GM04503 (cell line): Measurements from ENCODE around the gene FEV.

Source experiments
- DNase-seq: peaks from one replicate; pipeline ENCODE4 v3.0.0-alpha.2; 2012; ENCODE audit warnings: low read depth

Gene FEV

DNA sequence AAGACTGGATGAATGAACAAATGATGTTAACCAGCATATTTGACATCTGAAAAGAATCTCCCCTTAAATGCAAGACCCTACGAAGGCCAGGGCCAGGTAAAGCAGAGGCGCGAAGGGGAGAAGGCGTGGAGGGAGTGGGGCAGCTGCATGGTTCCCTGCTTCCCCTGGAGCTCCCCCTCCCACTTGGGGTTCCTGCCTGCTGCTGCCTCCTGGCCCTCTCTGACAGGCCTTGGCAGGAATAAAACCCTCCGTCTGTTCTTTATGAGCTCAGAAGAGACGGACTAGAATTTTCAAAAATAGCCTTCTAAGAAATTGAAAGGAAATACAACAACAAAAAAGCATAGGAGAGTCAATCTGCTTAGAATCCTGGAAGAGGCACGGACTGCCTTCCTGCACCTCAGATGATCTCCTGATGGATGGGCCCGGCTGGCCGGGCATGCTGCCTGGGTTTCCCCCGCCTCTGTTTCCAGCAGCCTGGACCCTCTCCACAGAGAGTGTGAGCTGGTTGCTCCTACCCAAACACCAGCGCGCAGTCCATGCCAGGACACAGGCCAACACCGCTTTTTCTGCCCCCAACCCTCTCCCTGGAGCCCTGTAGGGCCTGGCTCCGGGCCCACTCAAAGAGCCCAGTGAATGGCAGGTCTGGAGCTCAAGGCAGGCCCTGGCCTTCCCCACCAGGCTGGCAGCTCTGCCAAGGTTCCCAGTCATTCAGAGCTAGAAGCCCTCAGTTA, 32.4 kb upstream of the FEV start:
- no peak for DNase-seq

DNA sequence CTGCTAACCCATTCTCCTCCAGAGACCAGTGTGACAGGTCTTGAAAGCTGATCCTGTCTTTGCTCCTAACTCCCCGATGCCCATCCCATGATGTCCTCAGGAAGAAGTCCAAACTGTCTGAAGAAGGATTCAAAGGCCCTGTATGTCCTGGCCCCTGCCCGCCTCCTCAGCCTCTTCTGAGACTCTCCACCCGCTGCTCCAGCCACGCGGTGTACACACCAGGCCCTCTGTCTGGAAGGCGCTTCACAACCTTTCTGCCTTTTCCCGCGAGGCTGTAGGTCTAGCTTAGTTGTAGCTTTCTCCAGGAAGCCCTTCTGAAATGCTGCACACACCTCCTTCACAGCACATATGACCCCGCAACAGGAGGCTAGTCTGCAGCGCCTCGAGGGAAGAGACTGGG, 31.7 kb upstream of the FEV start:
- no peak for DNase-seq

DNA sequence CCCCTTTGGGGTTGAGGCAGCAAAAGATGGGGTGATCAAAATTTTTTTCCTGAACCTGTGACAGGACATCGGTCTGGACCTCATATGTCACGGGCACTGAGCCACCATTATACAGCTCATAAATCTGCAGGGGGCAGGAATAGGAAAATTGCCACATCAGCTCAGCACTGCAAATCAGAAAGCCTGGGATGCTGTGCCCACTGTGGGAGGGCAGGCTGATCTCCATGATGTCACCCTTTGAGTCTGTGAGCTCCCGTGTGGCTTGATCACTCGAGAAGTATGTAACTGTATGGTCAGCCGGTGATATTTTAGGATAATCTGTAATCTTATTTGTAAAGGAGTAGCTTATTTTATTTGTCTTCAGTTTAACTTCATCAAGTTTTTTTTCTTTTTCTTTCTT, 25.9 kb upstream of the FEV start:
- DNase-seq = no peak

DNA sequence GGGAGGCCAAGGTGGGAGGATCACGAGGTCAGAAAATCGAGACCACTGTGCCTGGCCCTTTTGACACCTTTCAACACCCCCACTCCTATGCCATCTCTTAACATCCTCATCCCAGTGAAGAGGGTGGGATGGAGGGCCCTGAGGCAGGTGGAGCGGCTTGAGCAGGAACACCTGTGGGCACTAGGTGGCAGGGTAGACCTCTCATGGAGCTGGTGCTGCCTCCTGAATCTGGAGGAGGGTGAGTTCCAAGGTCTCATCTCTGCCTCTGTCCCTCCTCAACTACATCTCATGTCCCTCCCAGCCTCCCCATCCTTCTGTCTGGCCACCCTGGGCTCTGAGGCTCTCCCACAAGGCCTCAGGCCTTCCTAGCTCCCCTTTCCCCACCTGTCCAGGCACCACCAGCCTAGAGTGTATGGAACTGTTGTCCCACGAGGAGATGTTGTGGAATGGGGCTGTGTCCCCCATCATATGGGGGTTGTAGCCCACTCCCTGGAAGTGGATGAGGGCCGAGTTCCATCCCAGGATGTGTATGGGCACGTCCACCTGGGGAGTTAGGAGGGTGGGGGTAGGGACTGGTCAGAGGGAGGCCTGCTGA, 25.3 kb upstream of the FEV start:
- no peak for DNase-seq

DNA sequence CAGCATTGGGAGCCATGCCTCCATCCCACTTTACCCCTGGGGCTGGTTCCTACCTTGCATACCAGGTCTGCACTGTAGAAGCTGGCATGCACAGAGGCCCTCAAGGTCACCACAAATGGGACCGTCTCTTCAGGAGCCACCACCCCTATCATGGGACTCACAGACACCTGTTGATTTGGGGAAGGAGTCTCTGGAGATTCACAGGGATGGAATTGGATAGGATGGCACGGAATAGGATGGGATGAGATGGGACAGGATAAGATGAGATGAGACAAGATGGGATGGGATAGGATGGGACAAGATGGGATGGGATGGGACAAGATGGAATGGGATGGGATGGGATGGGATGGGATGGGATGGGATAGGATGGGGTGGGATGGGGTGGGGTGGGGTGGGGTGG, 24.3 kb upstream of the FEV start:
- DNase-seq = no peak

DNA sequence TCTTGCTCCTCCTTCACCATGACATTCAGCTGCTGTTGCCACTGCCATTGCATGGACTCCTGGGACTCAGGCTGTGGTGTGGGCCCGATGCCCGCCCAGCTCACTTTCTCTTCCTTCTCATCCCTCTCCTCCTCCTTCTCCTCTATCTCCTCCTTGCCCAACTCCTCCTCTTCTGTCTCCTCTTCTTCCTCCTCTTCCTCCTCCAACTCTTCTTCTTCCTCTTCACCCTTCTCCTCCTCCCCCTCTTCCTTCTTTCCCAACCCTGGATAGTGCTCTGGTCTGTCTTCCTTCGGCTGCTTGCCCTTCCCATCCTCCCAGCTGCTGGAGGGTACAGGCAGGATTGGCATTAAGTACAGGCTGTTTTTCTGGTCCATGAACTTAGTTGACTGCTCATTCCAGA, 19.0 kb upstream of the FEV start:
- no peak for DNase-seq

DNA sequence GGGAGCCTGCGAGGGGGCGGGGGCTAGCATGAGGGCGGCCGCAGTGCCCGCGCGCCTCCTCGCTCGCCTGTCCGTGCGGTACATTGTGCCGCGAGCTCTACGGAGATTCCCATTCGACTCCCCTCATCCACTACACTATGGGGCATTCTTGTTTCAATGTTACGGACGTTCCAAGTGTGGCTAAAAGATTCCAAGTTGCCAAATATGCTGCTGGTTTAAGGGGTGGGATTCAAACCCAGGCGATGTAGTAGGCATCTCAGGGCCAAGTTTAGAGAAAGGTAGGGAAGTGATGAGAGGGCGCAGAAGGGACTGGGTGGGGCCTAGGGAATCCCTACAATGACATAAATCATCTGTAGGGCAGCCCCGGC, 18.3 kb upstream of the FEV start:
- DNase-seq = no peak

DNA sequence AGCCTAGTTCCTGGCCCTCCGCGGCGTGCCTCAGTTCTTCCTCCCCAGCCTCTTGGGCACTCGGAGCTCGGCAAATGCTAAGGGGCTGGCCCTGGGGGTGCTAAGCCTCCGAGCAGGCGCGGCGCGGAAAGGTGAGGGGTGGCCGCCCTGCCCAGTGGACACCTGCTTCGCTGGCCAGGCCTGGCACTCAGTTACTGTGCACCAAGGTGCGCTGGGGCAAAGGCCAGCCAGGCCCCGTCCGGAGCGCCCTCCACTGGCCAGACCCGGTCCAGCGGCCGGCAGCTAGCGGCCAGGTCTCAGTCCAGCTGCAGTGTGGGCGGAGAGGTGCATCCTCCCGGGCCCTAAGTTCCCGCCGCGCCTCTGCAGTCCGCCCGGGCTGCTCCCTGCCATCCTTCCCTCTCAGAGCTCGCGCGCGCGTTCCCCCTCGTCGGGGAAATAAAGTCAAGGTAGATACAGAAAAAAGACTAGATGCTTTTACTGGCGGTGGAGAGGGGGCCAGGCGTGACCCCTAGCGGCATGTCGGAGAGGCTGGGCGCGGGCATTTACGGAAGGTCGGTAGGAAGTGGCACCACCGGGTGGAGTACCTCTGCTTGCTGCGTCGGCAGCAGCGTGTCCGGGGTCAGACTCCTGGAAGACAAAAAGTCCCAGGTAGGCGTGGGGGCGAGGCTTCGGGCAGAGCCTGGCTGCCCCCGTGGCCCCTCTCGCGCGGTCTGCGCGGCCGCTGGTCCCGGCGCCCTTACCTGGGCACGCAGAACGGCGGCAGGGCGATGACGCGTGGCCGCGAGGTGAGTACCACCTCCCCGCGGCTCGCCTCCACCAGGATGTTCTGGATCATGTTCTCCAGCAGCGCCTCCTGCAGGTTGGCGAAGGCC, 17.6 kb upstream of the FEV start:
- no peak for DNase-seq

DNA sequence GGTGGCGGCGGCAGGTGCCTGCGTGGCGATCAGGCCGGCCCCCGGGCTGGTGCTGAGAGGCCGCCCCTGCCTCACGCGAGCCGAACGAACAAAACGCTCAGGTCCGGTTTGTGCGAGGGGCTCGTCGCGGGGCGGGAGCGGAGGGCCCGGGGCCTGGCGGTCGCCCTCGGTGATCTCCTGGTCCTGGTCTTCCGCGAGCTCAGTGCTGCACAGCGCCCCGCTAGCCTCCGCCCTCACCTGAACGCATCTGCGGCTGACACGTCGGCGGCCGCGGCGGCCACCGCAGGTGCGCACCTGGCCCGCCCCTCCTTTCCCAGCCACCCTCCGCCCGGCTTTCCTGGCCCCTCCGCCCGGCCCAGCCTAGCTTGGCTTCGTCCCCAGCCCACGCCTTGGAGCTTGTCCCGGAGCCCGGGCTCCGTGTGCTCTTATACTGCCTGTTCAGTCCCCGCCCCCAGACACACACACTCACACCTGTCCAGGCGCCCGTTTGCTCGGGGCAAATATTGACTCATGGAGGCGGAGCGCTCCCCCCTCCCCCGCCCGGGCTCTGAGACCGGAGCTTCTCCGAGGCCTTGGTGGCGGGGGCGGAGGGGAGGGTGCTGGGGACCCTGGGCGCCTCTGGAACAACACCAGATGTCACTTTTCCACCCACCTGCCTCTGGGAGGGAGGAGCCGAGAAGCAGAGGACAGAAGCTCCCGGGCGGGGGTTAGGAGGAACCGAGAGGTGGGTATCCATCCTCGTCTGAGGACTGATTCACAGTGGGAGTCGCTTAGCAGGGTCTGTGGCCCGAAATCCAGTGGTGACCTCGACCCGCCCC, 16.8 kb upstream of the FEV start:
- DNase-seq = no peak

DNA sequence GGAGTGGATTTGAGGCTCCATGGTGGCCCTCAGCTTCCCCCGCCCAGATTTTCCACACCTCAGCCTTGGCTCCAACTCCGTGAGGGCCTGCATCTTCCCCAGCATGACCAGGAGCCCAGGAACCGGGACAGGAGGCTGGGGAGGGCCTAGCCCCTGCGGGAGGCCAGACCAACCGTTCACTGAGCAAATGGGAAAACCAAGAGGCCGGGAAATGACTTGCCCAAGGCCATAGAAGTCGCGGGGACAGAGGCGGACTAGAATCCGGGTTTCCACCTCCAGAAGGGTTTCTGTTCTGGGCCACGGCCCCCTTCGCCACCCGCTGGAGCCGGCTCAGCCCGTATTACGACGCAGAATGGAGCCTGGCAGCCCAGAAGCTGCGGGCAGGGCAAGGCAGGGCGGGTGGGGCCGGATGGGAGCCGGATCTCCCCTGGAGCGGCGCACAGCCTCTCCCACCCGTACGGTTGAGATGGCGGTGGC, 16.2 kb upstream of the FEV start:
- DNase-seq = no peak

DNA sequence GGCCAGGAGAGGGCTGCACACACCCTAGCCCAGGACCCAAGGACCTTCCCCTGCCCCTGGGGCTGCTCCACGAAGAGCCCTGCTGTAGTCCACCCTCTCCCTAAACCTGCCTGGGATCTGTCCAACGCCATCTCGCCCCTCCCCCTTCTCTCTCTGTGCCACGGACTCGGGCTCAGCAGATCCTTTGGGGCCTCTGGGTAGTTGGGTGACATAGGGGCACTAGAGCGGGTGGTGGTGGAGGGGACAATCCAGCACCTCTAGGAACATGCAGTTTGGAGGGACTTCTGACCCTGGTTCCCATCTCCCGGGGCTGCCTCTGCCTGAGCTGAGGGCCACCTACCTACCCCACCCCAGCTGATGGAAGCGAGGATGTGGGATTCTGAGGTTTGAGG, 15.6 kb upstream of the FEV start:
- no peak for DNase-seq

DNA sequence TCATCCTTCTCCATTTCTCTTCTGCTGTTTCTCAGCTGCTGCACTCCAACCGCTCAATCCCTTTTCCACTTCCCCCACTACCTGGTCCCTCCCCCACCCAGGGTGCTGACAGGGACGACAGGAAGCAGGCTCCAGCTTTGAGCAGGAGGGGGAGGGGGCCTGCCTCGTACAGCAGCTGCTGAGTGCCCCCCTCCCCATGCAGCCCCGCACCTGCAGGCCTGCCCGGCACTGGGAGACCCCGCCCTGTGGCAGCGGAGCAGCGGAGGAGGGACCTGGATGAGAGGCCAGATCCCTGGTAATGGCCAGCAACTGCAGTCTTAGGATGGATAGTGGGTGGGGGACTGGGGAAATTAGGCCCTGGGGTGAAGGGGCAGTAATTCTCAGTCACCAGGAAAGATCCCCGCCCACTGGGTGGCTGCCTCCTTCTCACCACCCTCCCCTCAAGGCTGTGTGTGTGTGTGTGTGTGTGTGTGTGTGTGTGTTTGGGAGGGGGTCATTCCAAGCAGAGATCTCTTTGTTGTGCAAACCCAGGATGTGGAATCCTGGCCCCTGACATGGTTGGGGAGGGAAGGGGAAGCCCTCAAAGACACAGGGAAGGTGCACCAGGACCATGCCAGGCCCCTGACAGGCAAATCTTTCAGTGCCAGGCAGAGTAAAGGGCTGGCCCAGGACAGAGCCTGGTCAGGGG, 15.0 kb upstream of the FEV start:
- no peak for DNase-seq

DNA sequence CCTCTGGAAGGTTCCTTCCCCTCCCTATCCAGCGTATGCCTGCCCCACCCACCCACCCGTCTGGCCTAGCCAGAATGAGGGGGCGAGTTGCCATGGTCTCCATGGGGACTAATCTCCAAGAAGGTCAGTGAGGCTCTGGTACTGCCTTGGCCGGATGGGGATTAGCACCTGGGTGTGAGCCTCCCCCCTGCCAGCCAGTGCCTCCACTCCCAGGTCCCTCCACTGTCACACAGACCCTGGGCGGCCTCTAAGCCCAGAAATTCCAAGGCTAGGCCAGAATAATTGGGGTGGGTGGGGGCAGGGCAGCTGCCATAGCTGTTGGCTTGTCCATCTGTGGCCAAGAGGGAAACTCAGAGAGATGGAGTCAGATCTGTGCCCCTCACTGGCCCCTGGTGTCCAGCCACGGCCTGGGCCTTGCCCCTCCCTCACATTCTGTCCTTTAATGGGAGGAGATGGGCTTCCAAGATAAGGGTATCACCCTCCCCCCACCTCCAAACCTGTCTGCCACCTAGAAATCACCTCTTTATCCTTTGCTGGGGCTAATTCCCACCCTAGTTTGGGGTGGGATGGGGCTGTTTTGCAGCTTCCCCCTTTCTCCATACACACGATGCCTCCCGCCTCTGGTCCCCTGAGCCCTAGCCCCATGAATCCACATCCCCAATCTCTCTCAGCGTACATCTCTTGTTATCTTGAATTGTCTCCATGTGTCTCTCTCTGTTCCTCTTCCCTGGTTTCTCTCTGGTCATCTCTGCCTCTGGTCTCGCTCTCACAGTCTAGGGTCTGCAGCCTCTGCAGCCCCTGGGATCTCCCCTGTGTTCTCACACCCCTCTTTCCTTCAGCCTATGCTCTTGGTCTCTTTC, 14.3 kb upstream of the FEV start:
- no peak for DNase-seq

DNA sequence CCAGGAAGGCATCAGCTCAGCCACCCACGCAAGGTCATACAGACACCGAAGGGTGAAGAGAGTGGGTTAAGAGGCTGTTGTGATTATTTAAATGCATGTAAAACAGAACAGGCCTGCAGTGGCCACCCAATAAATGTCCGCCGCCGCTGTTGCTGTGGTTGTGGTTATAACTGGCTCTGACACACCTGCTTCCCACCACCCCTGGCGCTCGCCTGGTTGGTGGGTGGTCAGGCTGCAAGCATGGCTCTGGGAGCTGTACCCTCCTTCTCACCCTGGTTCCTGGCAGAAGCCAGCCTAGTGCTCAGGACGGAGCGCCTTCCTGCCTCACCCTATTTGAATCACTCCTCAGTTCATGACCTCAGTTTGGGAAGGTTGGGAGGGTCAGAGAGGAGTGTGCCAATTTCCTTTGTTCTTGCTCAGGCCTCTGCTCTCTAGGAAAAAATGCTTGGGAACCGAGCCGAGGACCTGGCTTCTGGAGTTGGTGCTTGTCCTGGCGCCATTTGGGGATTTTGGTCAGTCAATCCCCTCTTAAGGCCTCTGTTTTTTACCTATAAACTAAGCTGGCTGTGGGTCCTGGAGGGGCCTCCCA, 13.5 kb upstream of the FEV start:
- DNase-seq = no peak

DNA sequence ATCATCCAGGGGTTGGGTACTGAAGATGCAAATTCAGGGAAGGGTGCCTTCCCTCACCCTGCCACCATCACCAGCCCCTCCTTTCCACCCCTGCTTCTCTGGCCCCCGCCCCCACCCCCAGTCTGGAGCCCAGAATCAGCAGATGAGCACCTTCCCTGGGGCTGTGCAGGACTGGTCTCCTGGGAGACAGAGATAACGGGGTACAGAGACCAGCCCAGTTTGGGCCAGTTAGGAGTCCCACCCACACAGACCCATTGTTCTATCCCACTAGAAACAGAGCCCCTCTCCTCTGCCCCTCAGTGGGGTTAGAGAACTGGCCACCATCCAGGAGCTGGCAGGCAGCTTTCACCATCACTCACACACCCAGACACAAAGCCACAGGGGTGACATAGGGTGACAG, 12.7 kb upstream of the FEV start:
- no peak for DNase-seq

DNA sequence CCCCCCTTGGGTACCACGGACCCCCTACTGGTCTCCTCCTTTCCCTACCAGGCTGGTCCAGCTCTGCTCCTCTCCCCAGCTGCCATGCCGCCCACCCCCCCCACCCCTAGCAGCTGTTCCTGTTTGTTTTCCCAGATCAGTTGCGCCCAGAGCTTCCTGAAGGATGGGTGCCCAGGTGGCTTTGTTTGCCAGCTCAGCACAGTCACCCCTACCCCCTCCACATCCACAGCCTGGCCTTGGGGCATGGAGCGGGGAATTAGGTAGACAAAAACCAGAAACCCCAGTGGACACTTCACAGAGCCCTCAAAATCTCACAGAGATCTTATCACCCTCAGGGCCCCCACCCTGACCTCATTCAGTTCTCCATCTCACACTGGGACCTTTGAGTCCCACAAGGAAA, 12.0 kb upstream of the FEV start:
- DNase-seq = no peak

DNA sequence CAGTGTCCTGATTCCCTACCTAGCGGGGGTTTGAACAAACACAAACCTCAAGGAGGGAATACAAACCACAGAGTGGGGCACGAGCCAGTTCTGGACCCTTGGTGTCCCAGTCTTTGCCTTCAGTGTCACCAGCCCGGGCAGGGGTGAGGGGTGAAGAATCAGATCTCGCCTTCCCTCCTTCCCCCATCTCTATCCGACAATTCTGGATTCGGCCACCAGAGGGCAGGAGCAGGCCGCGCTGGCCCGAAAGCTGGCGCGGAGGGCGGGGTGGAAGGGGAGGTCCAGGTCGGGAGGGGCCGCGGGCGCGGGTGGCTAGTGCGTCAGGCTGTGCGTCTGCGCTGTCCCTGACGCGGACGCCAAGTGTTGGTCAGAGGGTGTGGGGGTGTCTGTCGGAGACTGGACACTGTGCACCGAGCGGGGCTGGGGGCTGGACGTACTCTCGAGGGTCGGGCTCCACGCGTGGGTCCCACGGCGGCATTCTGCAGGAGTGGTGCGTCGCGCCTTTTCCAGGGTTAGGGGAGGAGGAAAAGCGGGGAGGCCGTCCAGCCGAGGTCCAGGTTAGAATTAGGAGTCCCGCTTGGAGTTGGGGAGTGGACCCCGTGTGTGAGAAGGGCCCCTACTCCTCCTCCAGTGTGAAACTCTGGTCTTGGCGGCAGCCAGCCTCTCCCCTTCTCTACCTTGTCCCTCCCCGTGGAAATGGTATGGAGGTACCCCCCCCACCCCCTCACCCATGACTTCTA, 11.2 kb upstream of the FEV start:
- no peak for DNase-seq

DNA sequence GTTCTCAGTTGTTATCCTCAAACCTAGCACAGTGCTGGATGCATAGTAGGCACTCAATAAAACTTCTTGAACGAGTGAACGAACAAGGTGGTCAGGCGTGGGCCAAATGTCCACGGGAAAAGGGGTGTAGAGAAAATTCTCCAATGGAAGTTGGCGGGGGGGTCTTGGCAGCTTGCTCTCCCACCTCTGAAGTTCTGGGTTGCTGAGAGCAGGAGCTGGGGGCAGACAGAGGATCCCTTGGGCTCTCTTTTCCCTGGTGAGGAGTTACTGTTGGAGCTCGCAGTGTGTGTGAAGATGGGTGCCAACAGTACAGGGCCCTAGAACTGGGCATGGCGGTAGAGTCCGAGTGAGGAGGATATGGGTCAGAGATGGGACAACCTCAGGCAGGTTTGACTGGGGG, 10.6 kb upstream of the FEV start:
- DNase-seq = no peak
